Fibroblast of mammary gland (primary cell): ENCODE data around the gene FAT1.

Experiments used
- DNase-seq: peaks from one replicate; pipeline ENCODE4 v3.0.0-alpha.2; 2010; ENCODE audit warnings: low read depth
- H3K4me3 ChIP-seq: 2 replicates; pipeline ENCODE4 v1.5.1; 2011; ENCODE audit warnings: low read depth, mild to moderate bottlenecking, low read length, moderate library complexity; ENCODE audit not compliant: control insufficient read depth
- TF ChIP-seq, protein P1 (sequence below): conservative IDR thresholded peaks from 2 replicates; pipeline ENCODE4 v1.5.1; 2011; ENCODE audit warnings: low read depth, low read length, inconsistent platforms; ENCODE audit not compliant: control insufficient read depth, insufficient read depth

FAT1 gene

DNA sequence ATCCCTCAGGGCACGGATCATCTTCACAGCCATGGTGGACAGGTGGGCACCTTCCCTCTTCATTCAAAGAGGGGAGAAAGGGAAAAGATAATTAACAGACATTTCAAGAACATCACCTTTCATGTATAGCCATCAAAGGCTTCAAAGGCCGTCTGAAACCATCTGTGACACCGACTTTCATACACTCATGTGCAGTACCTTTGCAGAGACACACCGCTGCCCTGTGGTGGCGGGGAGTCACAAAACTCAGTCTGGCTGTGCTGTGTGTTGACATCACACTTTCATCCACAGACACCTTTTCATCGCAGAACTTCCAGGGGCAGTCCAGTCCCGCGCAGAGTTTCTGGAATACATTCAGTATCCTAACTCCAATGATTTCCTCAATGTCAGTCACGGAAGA, 120.7 kb downstream of the FAT1 start:
- TF ChIP-seq, protein P1, sequence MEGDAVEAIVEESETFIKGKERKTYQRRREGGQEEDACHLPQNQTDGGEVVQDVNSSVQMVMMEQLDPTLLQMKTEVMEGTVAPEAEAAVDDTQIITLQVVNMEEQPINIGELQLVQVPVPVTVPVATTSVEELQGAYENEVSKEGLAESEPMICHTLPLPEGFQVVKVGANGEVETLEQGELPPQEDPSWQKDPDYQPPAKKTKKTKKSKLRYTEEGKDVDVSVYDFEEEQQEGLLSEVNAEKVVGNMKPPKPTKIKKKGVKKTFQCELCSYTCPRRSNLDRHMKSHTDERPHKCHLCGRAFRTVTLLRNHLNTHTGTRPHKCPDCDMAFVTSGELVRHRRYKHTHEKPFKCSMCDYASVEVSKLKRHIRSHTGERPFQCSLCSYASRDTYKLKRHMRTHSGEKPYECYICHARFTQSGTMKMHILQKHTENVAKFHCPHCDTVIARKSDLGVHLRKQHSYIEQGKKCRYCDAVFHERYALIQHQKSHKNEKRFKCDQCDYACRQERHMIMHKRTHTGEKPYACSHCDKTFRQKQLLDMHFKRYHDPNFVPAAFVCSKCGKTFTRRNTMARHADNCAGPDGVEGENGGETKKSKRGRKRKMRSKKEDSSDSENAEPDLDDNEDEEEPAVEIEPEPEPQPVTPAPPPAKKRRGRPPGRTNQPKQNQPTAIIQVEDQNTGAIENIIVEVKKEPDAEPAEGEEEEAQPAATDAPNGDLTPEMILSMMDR: no peak
- no peak for DNase-seq
- H3K4me3 ChIP-seq: no peak overlapping the region

DNA sequence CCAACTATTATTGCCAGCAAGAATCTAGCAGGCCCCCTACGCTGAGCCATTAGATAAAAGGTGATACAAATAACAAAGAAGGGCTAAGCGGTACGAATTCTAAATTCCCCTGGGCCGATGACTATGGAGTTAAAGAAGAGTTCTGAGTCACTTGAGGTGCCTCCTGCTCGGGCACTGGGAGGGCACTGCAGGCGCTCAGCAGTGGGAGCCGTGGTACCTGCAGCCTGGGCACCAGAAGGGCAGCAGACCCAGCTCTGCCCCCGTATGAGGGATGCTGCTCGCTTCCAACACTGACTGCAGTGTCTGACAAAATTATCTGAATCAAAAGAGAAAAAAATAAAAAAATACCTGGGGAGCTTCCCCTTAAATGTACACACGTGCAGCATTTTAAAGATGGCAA, 124.2 kb downstream of the FAT1 start:
- no peak overlapping the region for H3K4me3 ChIP-seq
- TF ChIP-seq, protein P1: no peak
- DNase-seq: no peak

DNA sequence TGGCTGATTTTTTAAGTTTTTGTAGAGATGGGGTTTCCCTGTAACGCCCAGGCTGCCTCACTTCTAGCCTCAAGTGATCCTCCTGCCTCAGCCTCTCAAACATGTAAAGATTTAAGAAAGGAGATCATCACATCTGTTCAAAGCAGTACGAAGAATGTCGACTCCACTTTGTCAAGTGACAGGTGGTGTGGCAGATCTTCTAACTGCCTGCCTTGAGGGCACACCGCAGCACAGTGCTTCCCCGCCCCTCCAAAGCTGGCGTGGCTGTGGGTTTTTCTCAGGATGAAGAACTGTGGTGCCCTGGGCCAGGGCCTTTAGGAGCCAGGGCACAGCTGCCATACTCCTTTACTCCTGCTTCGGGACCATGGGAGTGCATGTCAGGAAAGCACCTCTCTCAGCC, 125.0 kb downstream of the FAT1 start:
- no peak for DNase-seq
- H3K4me3 ChIP-seq: no peak overlapping the region
- TF ChIP-seq, protein P1: no peak

DNA sequence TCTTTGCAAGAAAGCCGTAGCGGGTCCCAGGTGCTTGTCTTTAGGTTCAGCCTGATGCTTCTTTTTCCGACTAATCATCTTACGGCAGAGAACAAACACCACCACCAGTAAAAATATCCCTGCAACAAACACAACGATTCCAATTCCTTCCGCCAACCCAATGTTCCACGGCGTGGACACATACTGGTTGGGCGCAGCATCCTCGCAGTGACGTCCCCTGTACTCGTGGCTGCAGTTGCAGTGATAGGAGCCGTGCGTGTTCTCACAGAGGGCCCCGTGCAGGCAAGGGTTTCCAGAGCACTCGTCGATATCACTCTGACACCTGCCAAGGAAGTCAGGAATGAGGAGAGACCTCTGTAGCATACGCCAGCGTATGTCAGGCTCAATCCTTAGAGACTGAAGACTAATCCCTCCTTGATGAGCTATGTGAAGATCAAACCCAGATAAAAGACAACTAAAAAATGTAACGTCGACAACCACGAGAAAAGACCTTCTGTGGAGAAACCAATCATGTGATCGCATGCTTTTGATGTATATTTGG, 126.7 kb downstream of the FAT1 start:
- TF ChIP-seq, protein P1: no peak
- no peak overlapping the region for H3K4me3 ChIP-seq
- DNase-seq: no peak

DNA sequence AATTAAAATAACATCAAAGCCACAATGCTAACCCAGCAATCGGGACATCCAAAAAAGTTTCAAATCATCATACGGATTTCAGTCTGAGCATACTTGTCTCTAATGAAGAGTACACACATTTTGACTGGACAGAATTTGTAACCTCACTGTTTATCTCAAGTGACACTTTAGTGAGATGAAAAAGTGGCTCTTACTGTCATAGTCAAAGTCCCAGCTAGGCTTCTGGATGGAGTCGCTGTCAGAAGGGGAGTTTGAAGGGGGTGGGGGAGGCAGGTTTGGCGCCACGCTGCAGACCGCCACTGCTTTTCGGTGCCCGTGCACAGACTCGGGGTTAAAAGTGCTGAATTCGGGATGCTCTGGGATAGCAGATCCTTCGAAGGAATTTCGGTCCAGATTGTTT, 127.3 kb downstream of the FAT1 start:
- TF ChIP-seq, protein P1: no peak
- DNase-seq: no peak
- no peak overlapping the region for H3K4me3 ChIP-seq

DNA sequence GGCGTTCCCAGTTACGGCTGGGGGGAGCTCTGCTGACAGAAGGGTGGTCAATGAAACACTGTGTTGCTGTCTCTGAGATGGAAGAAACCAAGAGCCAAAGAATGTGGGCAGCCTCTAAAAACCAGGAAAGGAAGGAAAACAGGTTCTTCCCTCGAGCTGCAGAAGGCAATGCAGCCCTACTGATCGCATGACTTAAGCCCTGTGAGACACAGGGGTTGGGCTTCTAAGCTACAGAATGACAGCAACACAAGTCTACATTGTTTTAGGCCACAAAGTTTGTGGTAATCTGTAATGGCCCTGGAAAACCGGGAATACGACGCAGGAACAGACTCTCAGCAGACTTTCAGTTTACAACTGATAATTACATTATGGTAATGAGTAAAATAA, 130.1 kb downstream of the FAT1 start:
- H3K4me3 ChIP-seq: no peak overlapping the region
- TF ChIP-seq, protein P1: no peak
- no peak for DNase-seq
